ENCODE data around the gene DMRT3. TPM values are rescaled to one million over a fixed set of nuclear protein-coding genes. Genes with fewer than 3 reads are reported as not detected.

DMRT3 gene
- total RNA-seq, 1 experiment from 2014 or later = not detected

- Histone ChIP-seq H3K36me3 (ENCODE audit: insufficient read depth, low read length) (no peaks in the 10 kb centered on the region), H3K27me3 (ENCODE audit: low read length) (no peaks in the 10 kb centered on the region), H3K4me3 (ENCODE audit: low read length) (no peak overlapping the region), H3K79me2 (ENCODE audit: low read length) (no peaks in the 10 kb centered on the region), H3K9me3 (ENCODE audit: low read length) (no peaks in the 10 kb centered on the region), H3K4me1 (ENCODE audit: low read length) (no peaks in the 10 kb centered on the region), H2AFZ (ENCODE audit: low read length) (no peak overlapping the region), H3K9ac (ENCODE audit: low read length) (no peak overlapping the region), H3K4me2 (ENCODE audit: low read depth, low read length, poor library complexity, severe bottlenecking) (no peak overlapping the region), H3K27ac (ENCODE audit: low read length) (no peak overlapping the region), H4K20me1 (ENCODE audit: insufficient read depth, low read depth, low read length) (no peaks in the 10 kb centered on the region), H3K9me2 (replicated peaks; ENCODE audit: insufficient read depth, low read length) (no peaks in the 10 kb centered on the region)
- DNase-seq = no peak
Observed at GRCh38 chr9:947985-948384, 28.5 kb upstream of the DMRT3 start.

- no peak overlapping the region for H3K4me2 ChIP-seq (ENCODE audit: low read depth, low read length, poor library complexity, severe bottlenecking)
- no peaks in the 10 kb centered on the region for H3K36me3 ChIP-seq (ENCODE audit: insufficient read depth, low read length)
- H3K4me3 ChIP-seq (ENCODE audit: low read length) = no peak overlapping the region
- H3K79me2 ChIP-seq (ENCODE audit: low read length) = no peaks in the 10 kb centered on the region
- H3K9me2 ChIP-seq (replicated peaks; ENCODE audit: insufficient read depth, low read length) = no peaks in the 10 kb centered on the region
- H4K20me1 ChIP-seq (ENCODE audit: insufficient read depth, low read depth, low read length) = no peaks in the 10 kb centered on the region
- no peaks in the 10 kb centered on the region for H3K4me1 ChIP-seq (ENCODE audit: low read length)
- DNase-seq = no peak
- H3K27me3 ChIP-seq (ENCODE audit: low read length) = no peaks in the 10 kb centered on the region
- no peaks in the 10 kb centered on the region for H3K9me3 ChIP-seq (ENCODE audit: low read length)
- no peak overlapping the region for H2AFZ ChIP-seq (ENCODE audit: low read length)
- H3K27ac ChIP-seq (ENCODE audit: low read length) = no peak overlapping the region
- H3K9ac ChIP-seq (ENCODE audit: low read length) = no peak overlapping the region
Observed at GRCh38 chr9:948497-948896, 28.0 kb upstream of the DMRT3 start.

- no peaks in the 10 kb centered on the region for H3K4me1 ChIP-seq (ENCODE audit: low read length)
Observed at GRCh38 chr9:950139-950538, 26.3 kb upstream of the DMRT3 start.

GRCh38 chr9:952546-952945 lies 23.9 kb upstream of the DMRT3 start:
- no peak overlapping the region for H2AFZ ChIP-seq (ENCODE audit: low read length)
- H3K4me1 ChIP-seq (ENCODE audit: low read length) = no peaks in the 10 kb centered on the region
- H3K79me2 ChIP-seq (ENCODE audit: low read length) = no peaks in the 10 kb centered on the region
- H4K20me1 ChIP-seq (ENCODE audit: insufficient read depth, low read depth, low read length) = no peaks in the 10 kb centered on the region
- no peaks in the 10 kb centered on the region for H3K36me3 ChIP-seq (ENCODE audit: insufficient read depth, low read length)
- H3K27me3 ChIP-seq (ENCODE audit: low read length) = no peaks in the 10 kb centered on the region
- H3K9me2 ChIP-seq (replicated peaks; ENCODE audit: insufficient read depth, low read length) = no peaks in the 10 kb centered on the region
- H3K4me2 ChIP-seq (ENCODE audit: low read depth, low read length, poor library complexity, severe bottlenecking) = no peak overlapping the region
- H3K4me3 ChIP-seq (ENCODE audit: low read length) = no peak overlapping the region
- DNase-seq = no peak
- H3K9me3 ChIP-seq (ENCODE audit: low read length) = no peaks in the 10 kb centered on the region
- no peak overlapping the region for H3K27ac ChIP-seq (ENCODE audit: low read length)
- no peak overlapping the region for H3K9ac ChIP-seq (ENCODE audit: low read length)

More at GRCh38 chr9:950139-950538, 26.3 kb upstream of the DMRT3 start:
- Histone ChIP-seq H3K9me3 (ENCODE audit: low read length) (no peaks in the 10 kb centered on the region), H3K9me2 (replicated peaks; ENCODE audit: insufficient read depth, low read length) (no peaks in the 10 kb centered on the region), H4K20me1 (ENCODE audit: insufficient read depth, low read depth, low read length) (no peaks in the 10 kb centered on the region), H3K27me3 (ENCODE audit: low read length) (no peaks in the 10 kb centered on the region), H3K36me3 (ENCODE audit: insufficient read depth, low read length) (no peaks in the 10 kb centered on the region), H2AFZ (ENCODE audit: low read length) (no peak overlapping the region), H3K9ac (ENCODE audit: low read length) (no peak overlapping the region), H3K27ac (ENCODE audit: low read length) (no peak overlapping the region), H3K4me2 (ENCODE audit: low read depth, low read length, poor library complexity, severe bottlenecking) (no peak overlapping the region), H3K4me3 (ENCODE audit: low read length) (no peak overlapping the region), H3K79me2 (ENCODE audit: low read length) (no peaks in the 10 kb centered on the region)
- DNase-seq = no peak

GRCh38 chr9:959105-959504 lies 17.4 kb upstream of the DMRT3 start:
- no peaks in the 10 kb centered on the region for H3K36me3 ChIP-seq (ENCODE audit: insufficient read depth, low read length)
- no peaks in the 10 kb centered on the region for H3K27me3 ChIP-seq (ENCODE audit: low read length)
- no peak overlapping the region for H3K27ac ChIP-seq (ENCODE audit: low read length)
- no peaks in the 10 kb centered on the region for H3K9me3 ChIP-seq (ENCODE audit: low read length)
- H2AFZ ChIP-seq (ENCODE audit: low read length) = no peak overlapping the region
- H3K4me1 ChIP-seq (ENCODE audit: low read length) = no peaks in the 10 kb centered on the region
- no peak overlapping the region for H3K4me3 ChIP-seq (ENCODE audit: low read length)
- no peak overlapping the region for H3K9ac ChIP-seq (ENCODE audit: low read length)
- no peaks in the 10 kb centered on the region for H4K20me1 ChIP-seq (ENCODE audit: insufficient read depth, low read depth, low read length)
- H3K4me2 ChIP-seq (ENCODE audit: low read depth, low read length, poor library complexity, severe bottlenecking) = no peak overlapping the region
- no peaks in the 10 kb centered on the region for H3K79me2 ChIP-seq (ENCODE audit: low read length)
- no peaks in the 10 kb centered on the region for H3K9me2 ChIP-seq (replicated peaks; ENCODE audit: insufficient read depth, low read length)
- DNase-seq = no peak

- H2AFZ ChIP-seq (ENCODE audit: low read length) = no peak overlapping the region
- no peak for DNase-seq
- no peaks in the 10 kb centered on the region for H3K27me3 ChIP-seq (ENCODE audit: low read length)
- H4K20me1 ChIP-seq (ENCODE audit: insufficient read depth, low read depth, low read length) = no peaks in the 10 kb centered on the region
- no peaks in the 10 kb centered on the region for H3K79me2 ChIP-seq (ENCODE audit: low read length)
- H3K4me3 ChIP-seq (ENCODE audit: low read length) = no peak overlapping the region
- H3K9ac ChIP-seq (ENCODE audit: low read length) = no peak overlapping the region
- H3K9me2 ChIP-seq (replicated peaks; ENCODE audit: insufficient read depth, low read length) = no peaks in the 10 kb centered on the region
- no peaks in the 10 kb centered on the region for H3K36me3 ChIP-seq (ENCODE audit: insufficient read depth, low read length)
- H3K4me2 ChIP-seq (ENCODE audit: low read depth, low read length, poor library complexity, severe bottlenecking) = no peak overlapping the region
- no peaks in the 10 kb centered on the region for H3K9me3 ChIP-seq (ENCODE audit: low read length)
- H3K4me1 ChIP-seq (ENCODE audit: low read length) = no peaks in the 10 kb centered on the region
- no peak overlapping the region for H3K27ac ChIP-seq (ENCODE audit: low read length)
Observed at GRCh38 chr9:959914-960313, 16.5 kb upstream of the DMRT3 start.

DNA sequence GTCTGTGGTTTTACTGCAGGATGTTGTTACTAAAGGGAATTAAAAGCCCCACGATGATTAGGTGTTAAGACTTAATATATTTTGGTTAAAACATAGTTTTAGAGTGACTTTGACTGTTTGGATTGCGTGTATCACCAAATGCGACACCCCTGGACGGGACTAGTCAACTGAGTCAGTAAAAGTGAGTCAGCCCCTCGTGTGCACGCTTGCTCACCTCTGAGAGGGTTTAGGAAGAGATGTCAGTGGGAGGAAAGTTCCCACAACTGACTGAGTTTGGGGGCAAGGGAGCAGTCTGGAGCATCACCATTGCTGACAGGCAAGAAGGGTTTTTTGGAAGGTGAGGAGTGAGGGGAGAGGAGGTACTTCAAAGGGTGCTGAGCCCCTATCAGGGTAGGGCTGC lies 14.4 kb upstream of the DMRT3 start:
- Histone ChIP-seq H3K9me2 (replicated peaks; ENCODE audit: insufficient read depth, low read length) (no peaks in the 10 kb centered on the region), H4K20me1 (ENCODE audit: insufficient read depth, low read depth, low read length) (no peaks in the 10 kb centered on the region), H3K9ac (ENCODE audit: low read length) (no peak overlapping the region), H3K9me3 (ENCODE audit: low read length) (no peaks in the 10 kb centered on the region), H3K36me3 (ENCODE audit: insufficient read depth, low read length) (no peaks in the 10 kb centered on the region), H2AFZ (ENCODE audit: low read length) (no peak overlapping the region), H3K27me3 (ENCODE audit: low read length) (no peaks in the 10 kb centered on the region), H3K4me3 (ENCODE audit: low read length) (no peak overlapping the region), H3K4me2 (ENCODE audit: low read depth, low read length, poor library complexity, severe bottlenecking) (no peak overlapping the region), H3K27ac (ENCODE audit: low read length) (no peak overlapping the region), H3K4me1 (ENCODE audit: low read length) (no peaks in the 10 kb centered on the region), H3K79me2 (ENCODE audit: low read length) (no peaks in the 10 kb centered on the region)
- no peak for DNase-seq

DNA sequence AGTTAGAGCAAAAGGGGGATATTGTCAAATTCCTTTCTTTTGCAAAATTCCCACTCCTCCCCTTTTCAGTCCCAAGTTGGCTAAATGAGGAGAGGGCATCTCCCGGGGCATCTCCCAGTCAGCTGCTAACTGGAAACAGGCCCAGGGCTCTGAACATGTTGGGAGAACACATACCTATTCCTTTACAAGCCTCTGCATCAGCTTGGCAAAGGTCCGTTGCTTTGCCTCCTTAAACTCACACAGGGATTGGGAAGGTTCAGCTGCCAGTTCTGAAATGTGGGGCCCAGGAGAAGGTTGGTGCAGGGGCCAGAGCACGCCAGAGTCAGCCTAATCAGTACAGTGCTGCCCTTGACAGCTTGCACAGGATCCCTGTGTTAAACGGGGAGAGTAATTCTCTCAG lies 11.0 kb upstream of the DMRT3 start:
- Histone ChIP-seq H3K4me3 (ENCODE audit: low read length) (no peak overlapping the region), H3K9me3 (ENCODE audit: low read length) (no peaks in the 10 kb centered on the region), H3K36me3 (ENCODE audit: insufficient read depth, low read length) (no peaks in the 10 kb centered on the region), H3K4me1 (ENCODE audit: low read length) (no peaks in the 10 kb centered on the region), H3K9ac (ENCODE audit: low read length) (no peak overlapping the region), H3K27me3 (ENCODE audit: low read length) (no peaks in the 10 kb centered on the region), H3K4me2 (ENCODE audit: low read depth, low read length, poor library complexity, severe bottlenecking) (no peak overlapping the region), H3K27ac (ENCODE audit: low read length) (no peak overlapping the region), H3K79me2 (ENCODE audit: low read length) (no peaks in the 10 kb centered on the region), H4K20me1 (ENCODE audit: insufficient read depth, low read depth, low read length) (no peaks in the 10 kb centered on the region), H3K9me2 (replicated peaks; ENCODE audit: insufficient read depth, low read length) (no peaks in the 10 kb centered on the region), H2AFZ (ENCODE audit: low read length) (no peak overlapping the region)
- no peak for DNase-seq

GRCh38 chr9:966870-967269 lies 9.6 kb upstream of the DMRT3 start:
- H3K4me2 ChIP-seq (ENCODE audit: low read depth, low read length, poor library complexity, severe bottlenecking) = no peak overlapping the region

More at GRCh38 chr9:966870-967269, 9.6 kb upstream of the DMRT3 start:
- Histone ChIP-seq H2AFZ (ENCODE audit: low read length) (no peak overlapping the region), H3K9me2 (replicated peaks; ENCODE audit: insufficient read depth, low read length) (no peaks in the 10 kb centered on the region), H3K4me3 (ENCODE audit: low read length) (no peak overlapping the region), H3K4me1 (ENCODE audit: low read length) (no peaks in the 10 kb centered on the region), H3K9me3 (ENCODE audit: low read length) (no peaks in the 10 kb centered on the region), H3K36me3 (ENCODE audit: insufficient read depth, low read length) (no peaks in the 10 kb centered on the region), H3K9ac (ENCODE audit: low read length) (no peak overlapping the region), H3K27me3 (ENCODE audit: low read length) (no peaks in the 10 kb centered on the region), H4K20me1 (ENCODE audit: insufficient read depth, low read depth, low read length) (no peaks in the 10 kb centered on the region), H3K27ac (ENCODE audit: low read length) (no peak overlapping the region), H3K79me2 (ENCODE audit: low read length) (no peaks in the 10 kb centered on the region)
- no peak for DNase-seq
